HepG2 (cell line): ENCODE data around the gene WNT9A. TPM values are rescaled to one million over a fixed set of nuclear protein-coding genes. Genes with fewer than 3 reads are reported as not detected.

Experiments
- ATAC-seq: fragments of 200-7000 bp; cut with Tn5 transposase; 3 replicates; pipeline ENCODE4 v1.9.1; 2020; ENCODE audit warnings: mild to moderate bottlenecking, moderate library complexity
- BruUV-seq: library from RNA; stranded (reverse); fragments of 400-500 nt; replicated peaks from 2 replicates; lab custom pipeline; 2021; lab: Mats Ljungman, UMichigan
- CTCF ChIA-PET: fragments of 300-600 bp; formaldehyde crosslinking; extraction: SDS; loops from one replicate; lab custom pipeline; 2021; ENCODE audit warnings: low total read pairs, inconsistent platforms, low intra/inter-chr PET ratio; lab: Yijun Ruan, JAX
- POLR2A ChIA-PET: fragments of 350-600 bp; sonication (Branson Sonifier 250); formaldehyde crosslinking; loops from one replicate; lab custom pipeline; 2020; ENCODE audit warnings: antibody characterized with exemption, inconsistent platforms; lab: Yijun Ruan, JAX
- DNase-seq: peaks from one replicate; pipeline ENCODE4 v3.0.0-alpha.2; 2015; ENCODE audit warnings: low spot score
- FAIRE-seq: peaks from 3 replicates; lab custom pipeline; 2011; peaks lifted over from hg19 to GRCh38; lab: Jason Lieb, UNC
- H2AFZ ChIP-seq: one replicate; pipeline ENCODE4 v1.6.1; 2011; ENCODE audit warnings: low read length, inconsistent platforms
- H3K27ac ChIP-seq: fragments of 300-600 bp; 3 replicates; pipeline ENCODE4 v1.8.0; 2011; ENCODE audit warnings: mixed run types, mild to moderate bottlenecking, mixed read lengths, low read length, inconsistent platforms; ENCODE audit not compliant: insufficient read depth; ENCODE audit errors: extremely low read length
- H3K27me3 ChIP-seq, 2 experiments: fragments of 200-600 bp in 1 of 2; 2 replicates in 1 of 2; 3 replicates in 1 of 2; pipeline versions ENCODE4 v1.6.0 to v1.8.0; 2011; ENCODE audit warnings: low read length in 2 of 2, mild to moderate bottlenecking in 2 of 2, moderate library complexity in 2 of 2, inconsistent platforms in 1 of 2; ENCODE audit not compliant: insufficient read depth in 2 of 2, control insufficient read depth in 1 of 2
- H3K36me3 ChIP-seq, 2 experiments: fragments of 200-600 bp in 1 of 2; replicated peaks in 1 of 2; 2 replicates in 1 of 2; 3 replicates in 1 of 2; pipeline versions ENCODE4 v1.5.1 to v1.8.0; 2011; ENCODE audit warnings: low read length in 2 of 2, inconsistent platforms in 1 of 2; ENCODE audit not compliant: insufficient read depth in 2 of 2, control insufficient read depth in 1 of 2
- H3K4me1 ChIP-seq: 2 replicates; pipeline ENCODE4 v1.5.1; 2012; ENCODE audit warnings: low read length, inconsistent platforms; ENCODE audit not compliant: insufficient read depth
- H3K4me2 ChIP-seq: 2 replicates; pipeline ENCODE4 v1.6.0; 2011; ENCODE audit warnings: low read depth, low read length, inconsistent platforms
- H3K4me3 ChIP-seq, 3 experiments: fragments of 200-600 bp in 1 of 3; sonication (generic), shearing (Covaris generic) in 1 of 3; replicated peaks in 1 of 3; 2 replicates each; pipeline ENCODE4 v1.5.1; 2011 to 2016; ENCODE audit warnings: low read length in 3 of 3, inconsistent platforms in 2 of 3, low read depth in 2 of 3, mild to moderate bottlenecking in 2 of 3, control low read depth in 1 of 3, mixed read lengths in 1 of 3; ENCODE audit not compliant: insufficient read depth in 1 of 3
- H3K79me2 ChIP-seq: one replicate; pipeline ENCODE4 v1.6.1; 2011; ENCODE audit warnings: low read length, inconsistent platforms; ENCODE audit not compliant: insufficient read depth
- H3K9ac ChIP-seq: 2 replicates; pipeline ENCODE4 v1.6.0; 2011; ENCODE audit warnings: mild to moderate bottlenecking, low read depth, low read length, inconsistent platforms; ENCODE audit not compliant: insufficient read depth
- H3K9me3 ChIP-seq: 2 replicates; pipeline ENCODE4 v1.5.1; 2012; ENCODE audit warnings: mild to moderate bottlenecking, low read length
- H4K20me1 ChIP-seq: 2 replicates; pipeline ENCODE4 v1.6.0; 2011; ENCODE audit warnings: inconsistent platforms, mild to moderate bottlenecking, low read length, moderate library complexity; ENCODE audit not compliant: insufficient read depth
- ELF4 ChIP-seq: sonication (generic); formaldehyde crosslinking; IDR thresholded peaks from 2 replicates; pipeline ENCODE4 v1.5.0; 2020; ENCODE audit warnings: missing genetic modification reagents, mild to moderate bottlenecking, moderate library complexity, borderline replicate concordance
- PCBP1 ChIP-seq: fragments of 200-400 bp; formaldehyde crosslinking; IDR thresholded peaks from 2 replicates; pipeline ENCODE4 v1.6.1; 2017; ENCODE audit warnings: mild to moderate bottlenecking, low read depth, low read length, borderline replicate concordance
- ZNF24 ChIP-seq: fragments of 450-650 bp; IDR thresholded peaks from 2 replicates; pipeline ENCODE4 v1.6.1; 2017; ENCODE audit warnings: antibody characterized with exemption, mild to moderate bottlenecking
- WGBS: methylation state at CpG from one replicate; pipeline ENCODE4 v1.1.6; 2017; ENCODE audit warnings: low lambda C conversion rate; 5-methylcytosine and 5-hydroxymethylcytosine counted together
- in situ Hi-C: cut with HindIII; loops from 2 replicates; pipeline ENCODE4 v1.10.0; 2017; ENCODE audit warnings: low pct_unique_long_range_greater_than_20kb; ENCODE audit not compliant: extremely low pct_ligation_motif_present
- intact Hi-C: fragments of 100-400 bp; cut with micrococcal nuclease; formaldehyde crosslinking; loops from one replicate; pipeline ENCODE4 v1.10.0; 2022; ENCODE audit not compliant: unreplicated experiment
- polyA plus RNA-seq, 8 experiments: library from polyadenylated mRNA; depleted of rRNA in 3 of 8; stranded (reverse) in 7 of 8; unstranded in 1 of 8; fragments of >200 nt; fragmentation: Illumina TruSeq in 4 of 8; extraction: Trizol in 4 of 8; gene quantifications; 2 replicates each; pipeline versions ENCODE4 v1.2.1 to v1.2.3, GENCODE V29; 2011 to 2016; ENCODE audit warnings: low read depth in 4 of 8, missing spikeins in 1 of 8, mixed read lengths in 1 of 8; ENCODE audit not compliant: insufficient read depth in 1 of 8
- total RNA-seq, 5 experiments: library from RNA; depleted of rRNA; stranded (reverse); fragments of >200 nt; fragmentation: Illumina TruSeq; extraction: Trizol; gene quantifications; 2 replicates each; pipeline ENCODE4 v1.2.3, GENCODE V29; 2016; ENCODE audit warnings: low read depth in 1 of 5

Gene WNT9A
- total and polyA plus RNA-seq, 2 of the 13 experiments (the other 11 are each of a cell fraction or from before 2014, with no cell fraction given): 0.04 TPM; not detected in 1

GRCh38 chr1:227898502-227899140 lies 49.1 kb downstream of the WNT9A start:
- Histone ChIP-seq H3K79me2 (no peaks in the 10 kb centered on the region), H3K4me2 (no peak overlapping the region), H3K9me3 (no peaks in the 10 kb centered on the region), H3K4me1 (peaks cover 20% of the 10 kb centered on the region), H3K27ac (no peak overlapping the region), H3K27me3 (peaks cover 1 to 20% of the 10 kb centered on the region in 2 experiments; a peak in 4 of 5 replicates), H2AFZ (no peak overlapping the region)
- ATAC-seq (no peak), DNase-seq (no peak), FAIRE-seq (no peak)
- CTCF ChIA-PET: no interaction called here
- no TSS peak for BruUV-seq
- 2% methylated on average over 5 of the region's 12 CpGs for WGBS
- TF ChIP-seq PCBP1: no peak
- TF ChIP-seq, all 625 proteins: peak for 0
- Histone ChIP-seq H3K9ac (no peak overlapping the region), H3K4me3 (no peak overlapping the region), H4K20me1 (no peaks in the 10 kb centered on the region), H3K36me3 (no peaks in the 10 kb centered on the region)
- intact Hi-C loops: no loop called here
- in situ Hi-C loops: no loop called here
- POLR2A ChIA-PET: no interaction called here

DNA sequence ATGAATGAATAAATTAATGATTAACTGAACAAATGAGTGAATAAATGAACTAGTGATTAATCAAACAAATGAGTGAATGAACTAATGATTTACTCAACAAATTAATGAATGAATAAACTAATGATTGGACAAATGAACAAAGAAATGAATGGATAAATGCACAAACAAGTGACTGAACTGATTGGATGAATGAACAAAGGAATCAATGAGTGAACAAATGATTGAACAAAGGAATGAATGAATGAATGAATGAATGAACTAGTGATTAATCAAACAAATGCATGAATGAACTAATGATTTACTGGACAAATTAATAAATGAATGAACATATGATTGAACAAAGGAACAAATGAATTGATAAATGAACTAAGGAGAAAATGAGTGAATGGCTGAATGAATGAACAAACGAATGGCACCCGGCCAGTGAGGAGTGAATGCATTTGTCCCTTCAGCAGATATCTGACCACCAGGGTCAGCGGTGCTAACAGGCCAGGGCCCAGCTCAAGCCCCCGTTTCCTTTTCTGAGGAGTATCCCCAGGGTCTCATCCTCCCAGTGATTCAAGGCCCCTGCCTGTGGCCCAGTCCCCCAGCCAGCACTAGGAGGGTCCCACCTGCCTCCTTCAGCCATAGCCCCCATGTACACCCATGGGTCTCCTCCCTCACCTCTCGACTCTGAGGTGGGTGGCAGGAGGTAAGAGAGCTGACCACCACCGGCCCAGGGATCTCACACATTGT lies 49.9 kb downstream of the WNT9A start:
- Histone ChIP-seq H3K9ac (no peak overlapping the region), H3K27ac (no peak overlapping the region), H3K4me2 (no peak overlapping the region), H3K9me3 (no peaks in the 10 kb centered on the region), H3K27me3 (peaks cover 4 to 27% of the 10 kb centered on the region in 2 experiments), H4K20me1 (no peaks in the 10 kb centered on the region), H3K4me1 (peaks cover 20% of the 10 kb centered on the region), H3K36me3 (no peaks in the 10 kb centered on the region), H3K4me3 (no peak overlapping the region), H3K79me2 (no peaks in the 10 kb centered on the region), H2AFZ (no peak overlapping the region)
- ATAC-seq (no peak), DNase-seq (no peak), FAIRE-seq (no peak)
- BruUV-seq: no TSS peak
- ChIA-PET POLR2A (no interaction called here), CTCF (no interaction called here)
- peak; percentile 82 for TF ChIP-seq ZNF24
- no peak for TF ChIP-seq ELF4 (CRISPR knock-in tag)
- intact Hi-C loops: no loop called here
- in situ Hi-C loops: no loop called here
- WGBS: 28% methylated on average over 6 of the region's 6 CpGs
